Stimulated activated CD8-positive, alpha-beta memory T cell treated with anti-CD3 and anti-CD28 coated beads, Interleukin-7, amount 100 ng/mL, for 4 hours (primary cell): ENCODE data around the gene NEK9.

Experiments used
- DNase-seq, 2 donors: peaks; one replicate each; pipeline ENCODE4 v3.0.0-alpha.2; 2020; ENCODE audit warnings: low read depth in 2 of 2

The NEK9 gene

DNA sequence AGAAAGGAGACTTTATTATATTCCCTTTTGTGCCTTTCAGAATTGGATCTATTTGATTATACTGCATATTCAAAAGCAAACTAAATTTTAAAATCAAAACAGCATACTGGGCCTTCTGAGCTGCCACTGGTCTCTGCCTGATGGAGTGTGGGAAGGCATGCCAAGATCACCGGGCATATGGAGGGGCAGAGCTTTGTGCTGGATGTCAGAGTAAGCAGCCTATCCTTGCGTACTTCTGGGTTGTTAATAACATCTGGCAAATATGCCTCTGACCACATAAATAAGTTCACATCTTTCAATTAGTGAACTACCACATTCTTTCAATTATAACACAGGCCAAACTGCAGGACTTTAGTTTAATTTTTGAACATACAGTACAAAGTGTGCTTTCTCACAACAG lies 93.9 kb downstream of the NEK9 start:
- no peak for DNase-seq

DNA sequence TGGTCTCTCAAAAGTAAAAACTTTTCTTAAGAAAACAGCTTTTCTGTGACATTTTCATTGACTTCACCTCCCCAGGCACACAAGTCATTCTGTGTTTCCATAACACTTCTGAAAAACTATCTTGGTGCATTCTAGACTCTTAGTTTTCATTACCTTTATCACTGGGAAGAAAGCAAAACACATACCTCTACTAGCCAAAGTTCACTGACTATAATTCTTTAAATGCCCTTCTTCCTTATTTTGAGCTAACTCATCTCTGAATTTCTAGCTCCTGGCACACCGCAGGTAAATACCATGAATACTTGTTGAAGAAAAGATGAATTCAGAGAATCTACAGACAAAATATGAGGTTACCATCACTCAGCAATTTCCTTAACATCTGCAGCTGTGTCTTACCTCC lies 96.7 kb downstream of the NEK9 start:
- DNase-seq: no peak
